ENCODE data around the gene L3MBTL4. TPM values are rescaled to one million over a fixed set of nuclear protein-coding genes. Genes with fewer than 3 reads are reported as not detected.

L3MBTL4 gene
- total RNA-seq, 4 donors from 2014 or later: 5.6 to 45.7 (median 12.0) TPM

DNA sequence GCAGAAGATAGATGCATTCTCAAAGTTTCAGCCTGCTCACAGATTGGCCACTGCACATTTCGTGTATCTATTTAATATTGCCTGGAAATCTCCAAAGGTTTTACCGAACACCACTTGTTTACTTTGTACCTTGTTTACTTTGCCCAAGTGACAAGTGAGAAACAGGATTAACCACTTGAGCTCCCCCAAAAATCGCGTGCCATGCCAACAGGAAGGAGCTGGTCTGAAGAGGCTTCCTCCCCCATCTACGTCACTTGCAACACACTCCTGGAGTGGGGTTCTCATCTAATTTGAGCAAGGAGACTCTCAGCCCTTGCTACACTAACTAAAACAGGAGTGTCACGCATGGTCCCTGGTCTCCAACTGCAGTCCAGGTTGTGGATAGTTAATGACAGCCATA lies 306.9 kb downstream of the L3MBTL4 start:
- no peak overlapping the region for H3K27ac ChIP-seq
- no peak for DNase-seq
- no peaks in the 10 kb centered on the region for H3K27me3 ChIP-seq
- intact Hi-C loops (cut with DNase I; ENCODE audit: low total_unique reads): no loop called here
- H3K9me3 ChIP-seq: no peaks in the 10 kb centered on the region
- no peaks in the 10 kb centered on the region for H3K36me3 ChIP-seq
- no peak overlapping the region for H3K4me3 ChIP-seq
- no peaks in the 10 kb centered on the region for H3K4me1 ChIP-seq
- no peak for TF ChIP-seq POLR2A (IDR thresholded peaks at IDR 0.05)
- TF ChIP-seq, protein P1, sequence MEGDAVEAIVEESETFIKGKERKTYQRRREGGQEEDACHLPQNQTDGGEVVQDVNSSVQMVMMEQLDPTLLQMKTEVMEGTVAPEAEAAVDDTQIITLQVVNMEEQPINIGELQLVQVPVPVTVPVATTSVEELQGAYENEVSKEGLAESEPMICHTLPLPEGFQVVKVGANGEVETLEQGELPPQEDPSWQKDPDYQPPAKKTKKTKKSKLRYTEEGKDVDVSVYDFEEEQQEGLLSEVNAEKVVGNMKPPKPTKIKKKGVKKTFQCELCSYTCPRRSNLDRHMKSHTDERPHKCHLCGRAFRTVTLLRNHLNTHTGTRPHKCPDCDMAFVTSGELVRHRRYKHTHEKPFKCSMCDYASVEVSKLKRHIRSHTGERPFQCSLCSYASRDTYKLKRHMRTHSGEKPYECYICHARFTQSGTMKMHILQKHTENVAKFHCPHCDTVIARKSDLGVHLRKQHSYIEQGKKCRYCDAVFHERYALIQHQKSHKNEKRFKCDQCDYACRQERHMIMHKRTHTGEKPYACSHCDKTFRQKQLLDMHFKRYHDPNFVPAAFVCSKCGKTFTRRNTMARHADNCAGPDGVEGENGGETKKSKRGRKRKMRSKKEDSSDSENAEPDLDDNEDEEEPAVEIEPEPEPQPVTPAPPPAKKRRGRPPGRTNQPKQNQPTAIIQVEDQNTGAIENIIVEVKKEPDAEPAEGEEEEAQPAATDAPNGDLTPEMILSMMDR (IDR thresholded peaks at IDR 0.05): no peak

DNA sequence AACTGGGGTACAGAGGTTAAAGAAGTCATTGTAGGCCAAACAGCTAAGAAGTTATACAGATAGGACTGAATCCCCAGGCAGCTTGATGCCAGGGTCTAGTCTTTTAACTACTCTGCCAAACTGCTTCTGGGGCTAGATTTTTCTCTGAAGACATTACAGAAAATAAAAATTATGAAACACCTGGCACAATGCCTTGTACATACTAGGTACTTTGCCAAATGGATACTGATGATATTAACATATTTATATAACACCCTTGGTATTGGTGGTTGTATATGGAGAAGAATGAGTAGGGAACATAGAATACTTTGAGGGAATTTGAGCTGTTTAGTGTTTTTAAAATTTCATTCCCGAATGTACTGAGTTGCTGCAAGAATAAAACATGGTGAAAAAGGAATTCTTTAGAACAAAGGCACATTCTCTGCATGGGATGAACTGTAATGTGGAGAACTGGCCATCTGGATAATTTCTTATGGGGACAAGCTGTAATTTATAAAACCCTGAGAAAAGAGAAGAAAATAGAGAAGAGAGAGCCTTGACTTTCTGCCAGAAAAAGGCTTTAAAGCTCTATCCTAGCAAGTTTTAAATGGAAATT lies 308.5 kb downstream of the L3MBTL4 start:
- no peaks in the 10 kb centered on the region for H3K36me3 ChIP-seq
- intact Hi-C loops (cut with DNase I; ENCODE audit: low total_unique reads): no loop called here
- H3K27me3 ChIP-seq: no peaks in the 10 kb centered on the region
- no peaks in the 10 kb centered on the region for H3K4me1 ChIP-seq
- no peak for DNase-seq
- no peak overlapping the region for H3K27ac ChIP-seq
- no peak for TF ChIP-seq POLR2A (IDR thresholded peaks at IDR 0.05)
- TF ChIP-seq, protein P1 (IDR thresholded peaks at IDR 0.05): no peak
- no peak overlapping the region for H3K4me3 ChIP-seq
- H3K9me3 ChIP-seq: no peaks in the 10 kb centered on the region

DNA sequence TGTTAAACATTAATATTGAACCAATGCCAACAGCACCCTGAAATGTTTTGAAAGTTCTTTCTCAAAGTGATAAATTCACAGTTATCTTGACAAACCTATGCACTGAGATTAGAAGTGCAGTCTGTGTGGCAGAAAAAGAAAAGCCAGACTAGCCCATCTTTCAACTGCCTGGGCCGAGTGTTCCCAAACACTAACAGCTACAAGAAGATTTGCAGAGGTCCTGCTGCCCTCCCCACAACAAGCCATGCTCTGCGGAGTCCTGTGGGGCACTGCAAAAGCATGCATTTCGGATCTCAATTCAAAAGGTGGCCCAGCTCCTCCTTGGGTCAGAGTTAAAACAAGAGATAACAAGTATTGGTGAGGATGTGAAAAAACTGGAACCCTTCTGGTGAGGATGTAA lies 311.0 kb downstream of the L3MBTL4 start:
- TF ChIP-seq POLR2A (IDR thresholded peaks at IDR 0.05): no peak
- DNase-seq: no peak
- Histone ChIP-seq H3K27ac (no peak overlapping the region), H3K9me3 (no peaks in the 10 kb centered on the region), H3K4me1 (no peaks in the 10 kb centered on the region), H3K27me3 (no peaks in the 10 kb centered on the region), H3K4me3 (no peak overlapping the region), H3K36me3 (no peaks in the 10 kb centered on the region)
- intact Hi-C loops (cut with DNase I; ENCODE audit: low total_unique reads): no loop called here

DNA sequence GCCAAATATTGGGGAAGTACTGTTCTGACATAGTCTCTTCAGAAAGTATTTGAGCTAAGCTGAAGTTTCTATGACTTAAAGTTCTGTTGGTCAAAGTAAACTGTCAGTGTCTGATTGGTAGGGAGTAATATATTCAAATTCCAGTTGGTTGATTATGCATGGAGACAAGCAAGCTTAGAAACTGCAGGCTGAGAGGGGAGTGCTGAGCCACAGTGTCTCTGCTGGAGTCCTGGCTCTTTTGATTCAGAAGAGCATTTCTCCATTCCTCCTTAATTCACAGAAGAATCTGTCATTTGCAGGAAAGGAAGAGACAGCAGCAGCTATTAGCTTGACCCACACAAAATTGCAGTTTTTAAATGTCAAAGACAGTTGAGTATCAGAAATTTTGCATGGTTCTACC lies 318.0 kb downstream of the L3MBTL4 start:
- H3K27ac ChIP-seq: no peak overlapping the region
- no peaks in the 10 kb centered on the region for H3K36me3 ChIP-seq
- no peaks in the 10 kb centered on the region for H3K9me3 ChIP-seq
- no peak for DNase-seq
- H3K27me3 ChIP-seq: no peaks in the 10 kb centered on the region
- no peak overlapping the region for H3K4me3 ChIP-seq
- H3K4me1 ChIP-seq: no peaks in the 10 kb centered on the region
- intact Hi-C loops (cut with DNase I; ENCODE audit: low total_unique reads): no loop called here
- no peak for TF ChIP-seq POLR2A (IDR thresholded peaks at IDR 0.05)
- TF ChIP-seq, protein P1 (IDR thresholded peaks at IDR 0.05): no peak

DNA sequence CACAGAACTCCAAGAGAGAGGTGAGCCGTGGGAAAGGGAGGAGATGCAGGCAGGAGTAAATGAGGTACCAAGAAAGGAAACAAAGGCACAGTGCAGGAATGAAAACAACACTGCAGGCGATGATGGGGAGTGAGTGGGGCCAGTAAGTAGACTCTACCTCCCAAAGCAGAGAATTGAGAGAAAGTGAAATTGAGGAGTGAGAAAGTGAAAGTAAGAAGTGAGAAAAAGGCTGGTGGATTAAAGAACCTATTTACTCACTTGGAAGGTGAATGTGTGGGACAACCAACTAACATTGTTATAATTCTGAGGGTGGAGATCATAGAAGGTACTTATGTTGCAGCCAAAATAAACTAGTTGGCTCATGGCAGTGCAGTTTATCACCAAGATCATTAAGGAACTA lies 326.3 kb downstream of the L3MBTL4 start:
- no peak for TF ChIP-seq POLR2A (IDR thresholded peaks at IDR 0.05)
- TF ChIP-seq, protein P1 (IDR thresholded peaks at IDR 0.05): no peak
- H3K27me3 ChIP-seq: no peaks in the 10 kb centered on the region
- intact Hi-C loops (cut with DNase I; ENCODE audit: low total_unique reads): no loop called here
- H3K36me3 ChIP-seq: no peaks in the 10 kb centered on the region
- H3K4me1 ChIP-seq: no peaks in the 10 kb centered on the region
- no peak overlapping the region for H3K4me3 ChIP-seq
- no peaks in the 10 kb centered on the region for H3K9me3 ChIP-seq
- H3K27ac ChIP-seq: no peak overlapping the region
- DNase-seq: no peak

DNA sequence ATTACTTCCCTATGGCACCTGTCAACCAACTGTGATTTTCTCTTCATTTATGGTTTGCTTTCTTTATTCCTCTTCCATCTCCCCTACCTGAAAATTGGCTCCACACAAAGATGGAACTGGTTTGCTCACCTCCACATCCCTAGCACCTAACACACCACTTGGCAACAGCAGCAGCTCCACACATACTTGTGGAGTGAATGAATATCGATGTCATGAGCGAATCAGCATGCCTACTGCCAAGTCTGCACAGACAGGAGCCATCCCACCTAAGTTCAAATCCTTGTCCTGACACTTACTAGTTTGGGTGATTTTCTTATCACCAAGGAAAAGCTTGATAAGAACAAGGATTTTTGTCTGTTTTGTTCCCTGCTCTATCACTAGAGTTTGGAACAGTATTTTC lies 328.0 kb downstream of the L3MBTL4 start:
- Histone ChIP-seq H3K27me3 (no peaks in the 10 kb centered on the region), H3K36me3 (no peaks in the 10 kb centered on the region), H3K9me3 (no peaks in the 10 kb centered on the region), H3K27ac (no peak overlapping the region), H3K4me1 (no peaks in the 10 kb centered on the region), H3K4me3 (no peak overlapping the region)
- intact Hi-C loops (cut with DNase I; ENCODE audit: low total_unique reads): no loop called here
- no peak for DNase-seq
- no peak for TF ChIP-seq POLR2A (IDR thresholded peaks at IDR 0.05)
- TF ChIP-seq, protein P1 (IDR thresholded peaks at IDR 0.05): no peak
